GM12865 (cell line): ENCODE results near the gene IL2RA.

Source experiments
- DNase-seq: peaks from one replicate; pipeline ENCODE4 v3.0.0; 2010; ENCODE audit warnings: low read depth
- H3K4me3 ChIP-seq: 2 replicates; pipeline ENCODE4 v1.5.1; 2011; ENCODE audit warnings: mild to moderate bottlenecking, low read depth, low read length, control low read depth
- CTCF ChIP-seq: IDR thresholded peaks from 2 replicates; pipeline ENCODE4 v1.5.1; 2011; ENCODE audit warnings: low read length, control low read depth, low read depth, inconsistent platforms; ENCODE audit not compliant: insufficient read depth; ENCODE audit errors: missing control alignments

Gene IL2RA

GRCh38 chr10:6050801-6051445 lies 11.2 kb downstream of the IL2RA start:
- peak overlapping the region; percentile 51 for H3K4me3 ChIP-seq
- TF ChIP-seq CTCF, result peak; percentile 26
- DNase-seq, result peak; percentile 95

- no peak for DNase-seq
- H3K4me3 ChIP-seq, result no peak overlapping the region
- no peak for TF ChIP-seq CTCF
Measured at GRCh38 chr10:6049031-6049400, 13.2 kb downstream of the IL2RA start.

GRCh38 chr10:6048281-6049030 lies 13.7 kb downstream of the IL2RA start:
- no peak for TF ChIP-seq CTCF
- no peak overlapping the region for H3K4me3 ChIP-seq
- DNase-seq, result no peak

GRCh38 chr10:6047847-6048246 lies 14.3 kb downstream of the IL2RA start:
- DNase-seq, result no peak
- TF ChIP-seq CTCF, result no peak
- no peak overlapping the region for H3K4me3 ChIP-seq

- no peak for TF ChIP-seq CTCF
Measured at GRCh38 chr10:6046773-6047611, 15.2 kb downstream of the IL2RA start.

GRCh38 chr10:6045878-6046772 lies 16.0 kb downstream of the IL2RA start:
- DNase-seq, result no peak

More at GRCh38 chr10:6046773-6047611, 15.2 kb downstream of the IL2RA start:
- no peak for DNase-seq
- H3K4me3 ChIP-seq, result no peak overlapping the region

More at GRCh38 chr10:6045878-6046772, 16.0 kb downstream of the IL2RA start:
- no peak overlapping the region for H3K4me3 ChIP-seq
- no peak for TF ChIP-seq CTCF
